Activated CD8-positive, alpha-beta memory T cell treated with anti-CD3 and anti-CD28 coated beads, Interleukin-2, amount 10 ng/mL, durations not matched to agents 7 days and 5 days (primary cell): Measurements from ENCODE around the gene RAB24. TPM values are rescaled to one million over a fixed set of nuclear protein-coding genes. Genes with fewer than 3 reads are reported as not detected.

ENCODE experiments used
- ATAC-seq: fragments of 150-1000 bp; cut with Tn5 transposase; one replicate; pipeline ENCODE4 v1.10.0; 2021; ENCODE audit warnings: moderate library complexity
- CTCF ChIA-PET: fragments of 350-600 bp; sonication (Branson Sonifier 250); formaldehyde crosslinking; loops from one replicate; lab custom pipeline; 2021; ENCODE audit warnings: antibody characterized with exemption; lab: Charles Lee
- DNase-seq: peaks from one replicate; pipeline ENCODE4 v3.0.0-alpha.2; 2020
- H3K27ac Mint-ChIP-seq: one replicate; pipeline ENCODE4 v1.8.0; 2021; ENCODE audit warnings: mild to moderate bottlenecking, mixed read lengths
- H3K27me3 Mint-ChIP-seq: one replicate; pipeline ENCODE4 v1.8.0; 2021; ENCODE audit warnings: mixed read lengths
- H3K36me3 Mint-ChIP-seq: one replicate; pipeline ENCODE4 v1.8.0; 2021; ENCODE audit warnings: mild to moderate bottlenecking, mixed read lengths
- H3K4me1 Mint-ChIP-seq: one replicate; pipeline ENCODE4 v1.8.0; 2021; ENCODE audit warnings: mixed read lengths
- H3K4me3 Mint-ChIP-seq: one replicate; pipeline ENCODE4 v1.8.0; 2021; ENCODE audit warnings: mild to moderate bottlenecking, moderate library complexity, mixed read lengths
- H3K9me3 Mint-ChIP-seq: one replicate; pipeline ENCODE4 v1.8.0; 2022; ENCODE audit warnings: low read depth, mixed read lengths
- total RNA-seq, 2 experiments: library from RNA; stranded (reverse); gene quantifications; one replicate each; pipeline ENCODE4 v1.2.3, GENCODE V29; 2021

The RAB24 gene
- total RNA-seq, 2 experiments from 2014 or later = 40.5 to 50.8 TPM

GRCh38 chr5:177339107-177339638 is 35.7 kb upstream of the RAB24 start:
- Mint-ChIP-seq H3K4me1 (peaks cover 30% of the 10 kb centered on the region), H3K9me3 (no peaks in the 10 kb centered on the region), H3K27ac (peak overlapping the region; percentile 69), H3K36me3 (peaks cover 52% of the 10 kb centered on the region), H3K27me3 (no peaks in the 10 kb centered on the region), H3K4me3 (no peak overlapping the region)
- DNase-seq (no peak), ATAC-seq (peak; percentile 35)
- CTCF ChIA-PET = interaction anchor here (0.9 to 1.5 kb wide), 2 partner anchors 21 to 51 kb away, joined by 3 to 4 read pairs; no protein-coding TSS in a partner anchor

- peaks cover 54% of the 10 kb centered on the region for H3K36me3 Mint-ChIP-seq
- DNase-seq (no peak), ATAC-seq (no peak)
- H3K27ac Mint-ChIP-seq = peak overlapping the region; percentile 53
- H3K4me3 Mint-ChIP-seq = no peak overlapping the region
- peaks cover 28% of the 10 kb centered on the region for H3K4me1 Mint-ChIP-seq
- H3K27me3 Mint-ChIP-seq = no peaks in the 10 kb centered on the region
- no peaks in the 10 kb centered on the region for H3K9me3 Mint-ChIP-seq
- CTCF ChIA-PET = interaction anchor here (0.9 to 1.5 kb wide), 2 partner anchors 20 to 52 kb away, joined by 3 to 4 read pairs; no protein-coding TSS in a partner anchor
These were observed 35.0 kb upstream of the RAB24 start for GRCh38 chr5:177338251-177339106.

- CTCF ChIA-PET = interaction anchor here (0.5 to 2.0 kb wide), 6 partner anchors 9 to 73 kb away, joined by 3 to 10 read pairs (median 3); partner anchors contain the start of gene LMAN2
- no peaks in the 10 kb centered on the region for H3K27me3 Mint-ChIP-seq
- no peak overlapping the region for H3K27ac Mint-ChIP-seq
- H3K4me1 Mint-ChIP-seq = peaks cover 26% of the 10 kb centered on the region
- peaks cover 51% of the 10 kb centered on the region for H3K36me3 Mint-ChIP-seq
- DNase-seq (no peak), ATAC-seq (no peak)
- no peak overlapping the region for H3K4me3 Mint-ChIP-seq
- no peaks in the 10 kb centered on the region for H3K9me3 Mint-ChIP-seq
These were observed 33.3 kb upstream of the RAB24 start for GRCh38 chr5:177336603-177337494.

- no peak overlapping the region for H3K4me3 Mint-ChIP-seq
- H3K36me3 Mint-ChIP-seq = peaks cover 44% of the 10 kb centered on the region
- no peak for DNase-seq
- peak; percentile 63 for ATAC-seq
- no peak overlapping the region for H3K27ac Mint-ChIP-seq
- no peaks in the 10 kb centered on the region for H3K27me3 Mint-ChIP-seq
- H3K4me1 Mint-ChIP-seq = peaks cover 27% of the 10 kb centered on the region
- CTCF ChIA-PET = interaction anchor here (0.5 to 2.0 kb wide), 7 partner anchors 9 to 73 kb away, joined by 3 to 10 read pairs (median 3); partner anchors contain the start of gene LMAN2
- H3K9me3 Mint-ChIP-seq = no peaks in the 10 kb centered on the region
These were observed 32.6 kb upstream of the RAB24 start for GRCh38 chr5:177336112-177336511.

GRCh38 chr5:177335701-177336065 is 32.2 kb upstream of the RAB24 start:
- peaks cover 45% of the 10 kb centered on the region for H3K36me3 Mint-ChIP-seq
- DNase-seq = no peak
- CTCF ChIA-PET = interaction anchor here (0.8 to 2.0 kb wide), 6 partner anchors 8 to 55 kb away, joined by 3 to 10 read pairs (median 5); partner anchors contain the start of gene LMAN2
- no peaks in the 10 kb centered on the region for H3K9me3 Mint-ChIP-seq
- ATAC-seq = no peak
- H3K4me3 Mint-ChIP-seq = no peak overlapping the region
- peaks cover 28% of the 10 kb centered on the region for H3K4me1 Mint-ChIP-seq
- H3K27me3 Mint-ChIP-seq = no peaks in the 10 kb centered on the region
- no peak overlapping the region for H3K27ac Mint-ChIP-seq

DNA sequence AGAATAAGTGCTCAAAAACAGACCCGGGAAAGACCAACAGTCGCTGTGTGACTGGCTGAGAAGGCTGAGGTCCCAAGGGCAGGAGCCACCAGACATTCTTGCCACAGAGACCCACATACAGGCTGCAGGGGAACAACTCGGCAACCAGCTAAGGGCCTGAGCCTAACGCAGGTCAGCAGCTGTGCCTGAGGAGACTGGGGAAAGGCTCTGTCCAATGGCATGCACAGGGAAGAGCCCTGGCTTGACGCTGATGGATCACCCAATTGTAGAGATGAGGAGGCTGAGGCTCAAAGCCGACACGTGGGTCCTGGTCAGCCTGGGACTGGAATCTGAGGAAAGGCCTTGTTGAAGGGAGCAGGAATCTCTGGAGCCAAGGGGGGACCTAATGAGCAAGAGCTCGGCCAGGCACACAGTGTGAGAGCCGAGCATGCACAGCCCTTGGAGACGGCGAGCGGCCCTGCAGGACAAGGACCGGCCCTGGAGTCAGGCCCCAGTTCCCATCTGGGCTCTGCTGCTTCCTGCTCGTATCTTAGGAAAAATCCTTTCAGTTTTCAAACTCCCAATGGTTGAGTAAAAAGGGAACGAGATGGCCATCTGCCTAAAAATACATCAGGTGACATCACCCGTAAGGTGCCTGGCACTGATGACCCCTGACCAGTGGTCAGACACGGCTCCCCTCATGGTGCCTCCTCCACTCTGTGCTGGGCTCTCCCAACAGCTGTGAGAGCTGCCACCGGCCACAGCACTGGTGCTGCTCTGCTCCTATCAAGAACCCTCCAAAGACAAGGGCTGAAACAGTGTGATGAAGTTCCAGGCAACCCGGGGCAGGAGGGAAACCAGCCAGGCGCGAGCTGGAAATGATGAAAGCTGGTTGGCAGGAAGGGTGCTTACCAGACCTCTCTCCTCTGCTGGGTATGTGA is 31.5 kb upstream of the RAB24 start:
- H3K4me1 Mint-ChIP-seq = peaks cover 24% of the 10 kb centered on the region
- H3K9me3 Mint-ChIP-seq = no peaks in the 10 kb centered on the region
- ATAC-seq = no peak
- CTCF ChIA-PET = interaction anchor here (1.3 to 2.0 kb wide), 3 partner anchors 16 to 54 kb away, joined by 3 to 10 read pairs (median 8); no protein-coding TSS in a partner anchor
- DNase-seq = no peak
- peaks cover 42% of the 10 kb centered on the region for H3K36me3 Mint-ChIP-seq
- H3K4me3 Mint-ChIP-seq = no peak overlapping the region
- no peak overlapping the region for H3K27ac Mint-ChIP-seq
- no peaks in the 10 kb centered on the region for H3K27me3 Mint-ChIP-seq

DNA sequence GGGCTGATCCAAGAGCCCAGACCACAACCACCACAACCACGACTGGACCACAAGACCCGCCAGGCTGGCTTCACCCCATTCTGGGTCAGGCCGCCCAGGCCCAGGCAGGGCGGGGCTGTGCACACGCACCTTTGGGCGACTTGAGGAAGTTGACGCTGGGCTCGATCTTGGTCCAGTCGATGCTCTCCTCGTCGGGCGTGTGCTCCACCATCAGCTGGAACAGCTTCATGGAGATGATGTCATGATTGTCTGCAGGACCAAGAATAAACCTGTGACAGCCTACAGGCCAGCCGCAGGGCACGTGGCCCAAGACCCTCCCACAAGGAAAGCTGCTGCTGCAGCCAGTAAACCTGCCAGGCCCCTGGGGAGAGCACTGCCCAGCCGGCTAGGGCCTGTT is 30.6 kb upstream of the RAB24 start:
- CTCF ChIA-PET = no interaction called here
- Mint-ChIP-seq H3K9me3 (no peaks in the 10 kb centered on the region), H3K27me3 (no peaks in the 10 kb centered on the region), H3K4me3 (no peak overlapping the region), H3K36me3 (peaks cover 36% of the 10 kb centered on the region), H3K27ac (no peak overlapping the region), H3K4me1 (peaks cover 15% of the 10 kb centered on the region)
- ATAC-seq (no peak), DNase-seq (no peak)

DNA sequence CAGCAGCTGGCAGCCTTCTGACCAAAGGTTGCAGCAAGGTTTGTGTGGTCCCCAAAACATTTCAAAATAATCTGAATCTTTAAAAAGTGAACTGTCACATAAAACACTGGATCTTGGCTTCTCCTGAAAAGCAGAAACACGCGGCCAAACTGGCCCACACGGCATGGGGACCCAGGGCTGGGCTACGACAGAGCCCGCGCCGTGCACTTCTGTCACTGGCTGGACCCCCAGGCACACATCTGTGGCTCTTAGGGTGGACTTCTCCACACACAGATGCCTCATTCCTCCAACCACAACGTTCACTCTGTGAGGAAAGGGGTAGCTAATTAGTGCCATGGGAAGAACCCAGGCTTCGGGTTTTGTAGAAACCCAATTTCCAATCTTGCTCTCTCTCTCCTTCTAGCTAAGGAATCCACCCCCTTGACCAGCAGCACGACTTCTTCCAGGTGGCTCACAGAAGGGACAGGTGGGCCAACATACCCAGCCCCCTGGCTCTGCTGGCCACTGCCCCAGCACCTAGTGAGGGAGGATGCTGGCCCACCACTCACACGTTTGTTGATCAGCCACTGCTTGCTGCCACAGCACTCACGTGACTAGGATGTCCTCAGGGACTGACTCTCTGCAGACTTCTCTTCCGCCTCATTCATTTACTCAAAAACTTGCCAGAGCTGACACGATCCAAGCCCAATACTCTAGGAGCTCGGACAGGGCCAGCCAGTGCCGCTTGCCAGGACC is 30.1 kb upstream of the RAB24 start:
- no peak overlapping the region for H3K4me3 Mint-ChIP-seq
- peaks cover 31% of the 10 kb centered on the region for H3K36me3 Mint-ChIP-seq
- peaks cover 11% of the 10 kb centered on the region for H3K4me1 Mint-ChIP-seq
- H3K27me3 Mint-ChIP-seq = no peaks in the 10 kb centered on the region
- H3K9me3 Mint-ChIP-seq = no peaks in the 10 kb centered on the region
- DNase-seq (no peak), ATAC-seq (no peak)
- H3K27ac Mint-ChIP-seq = peak overlapping the region; percentile 64
- CTCF ChIA-PET = no interaction called here

DNA sequence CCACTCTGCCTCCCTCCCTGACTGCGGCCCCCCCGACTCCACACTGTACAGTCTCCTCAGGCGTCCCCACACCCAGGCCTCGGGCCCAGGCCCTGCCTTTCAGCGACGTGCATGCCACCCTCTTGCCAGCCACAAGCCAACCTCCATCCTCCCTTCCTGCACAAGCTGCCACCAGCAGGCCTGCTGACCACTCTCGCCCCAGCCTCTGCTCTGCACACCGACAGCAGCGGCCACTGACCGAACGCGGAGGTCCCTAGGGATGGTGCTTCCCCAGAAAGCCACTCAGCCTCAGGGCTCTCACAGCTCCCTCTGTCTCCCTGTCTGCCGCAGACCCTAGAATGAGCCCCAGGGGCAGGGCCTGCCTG is 29.4 kb upstream of the RAB24 start:
- Mint-ChIP-seq H3K9me3 (no peaks in the 10 kb centered on the region), H3K4me3 (no peak overlapping the region), H3K27ac (no peak overlapping the region), H3K27me3 (no peaks in the 10 kb centered on the region), H3K36me3 (peaks cover 31% of the 10 kb centered on the region), H3K4me1 (peaks cover 15% of the 10 kb centered on the region)
- CTCF ChIA-PET = no interaction called here
- DNase-seq (no peak), ATAC-seq (no peak)

GRCh38 chr5:177332031-177332895 is 28.7 kb upstream of the RAB24 start:
- Mint-ChIP-seq H3K36me3 (peaks cover 32% of the 10 kb centered on the region), H3K27ac (no peak overlapping the region)
- CTCF ChIA-PET = interaction anchor here (0.8 to 1.6 kb wide), 2 partner anchors 14 to 15 kb away, joined by 3 to 8 read pairs; no protein-coding TSS in a partner anchor

More at GRCh38 chr5:177332031-177332895, 28.7 kb upstream of the RAB24 start:
- DNase-seq (no peak), ATAC-seq (no peak)
- no peaks in the 10 kb centered on the region for H3K27me3 Mint-ChIP-seq
- H3K4me3 Mint-ChIP-seq = no peak overlapping the region
- H3K4me1 Mint-ChIP-seq = peaks cover 19% of the 10 kb centered on the region
- H3K9me3 Mint-ChIP-seq = no peaks in the 10 kb centered on the region
